ENCODE measurements around the gene PCDHA3.

- TF ChIP-seq CTCF (IDR thresholded peaks at IDR 0.05; ENCODE audit: low read length) = no peak
- no peak for TF ChIP-seq EZH2 (IDR thresholded peaks at IDR 0.05; ENCODE audit: borderline replicate concordance, low read length)
These were observed 33.1 kb downstream of the PCDHA3 start, which contains the start of gene PCDHA7 for GRCh38 chr5:140833993-140834392.
